GM23338 (cell line): ENCODE measurements around the gene TUFT1. TPM values are rescaled to one million over a fixed set of nuclear protein-coding genes. Genes with fewer than 3 reads are reported as not detected.

Source experiments
- ATAC-seq: fragments of 200-7000 bp; cut with Tn5 transposase; 3 replicates; pipeline ENCODE4 v1.9.1; 2020
- DNase-seq: peaks from one replicate; pipeline ENCODE4 v3.0.0-alpha.2; 2015; ENCODE audit warnings: low spot score
- H2AFZ ChIP-seq: fragments of 200-600 bp; sonication (generic); 2 replicates; pipeline ENCODE4 v1.8.0; 2016; ENCODE audit warnings: antibody characterized with exemption, mild to moderate bottlenecking, moderate library complexity
- H3F3A ChIP-seq: fragments of 200-600 bp; sonication (generic); replicated peaks from 2 replicates; pipeline ENCODE4 v1.8.0; 2017; ENCODE audit warnings: antibody characterized with exemption, mixed run types, low read depth
- H3K27ac ChIP-seq: fragments of 200-600 bp; sonication (generic); 2 replicates; pipeline ENCODE4 v1.6.1; 2016; ENCODE audit warnings: low read depth
- H3K27me3 ChIP-seq: fragments of 200-600 bp; sonication (generic); 2 replicates; pipeline ENCODE4 v1.8.0; 2016; ENCODE audit warnings: mild to moderate bottlenecking, mixed run types, moderate library complexity; ENCODE audit not compliant: insufficient read depth
- H3K36me3 ChIP-seq: fragments of 200-600 bp; sonication (generic); 2 replicates; pipeline ENCODE4 v1.8.0; 2016; ENCODE audit warnings: mild to moderate bottlenecking; ENCODE audit not compliant: insufficient read depth
- H3K4me1 ChIP-seq: fragments of 200-600 bp; sonication (generic); 2 replicates; pipeline ENCODE4 v1.8.0; 2016; ENCODE audit warnings: mild to moderate bottlenecking, moderate library complexity; ENCODE audit not compliant: insufficient read depth
- H3K4me2 ChIP-seq: fragments of 200-600 bp; sonication (generic); 2 replicates; pipeline ENCODE4 v1.7.1; 2017; ENCODE audit warnings: mixed run types
- H3K4me3 ChIP-seq: fragments of 200-600 bp; sonication (generic); 2 replicates; pipeline ENCODE4 v1.6.1; 2016; ENCODE audit warnings: mixed run types
- H3K79me2 ChIP-seq: fragments of 200-600 bp; sonication (generic); replicated peaks from 2 replicates; pipeline ENCODE4 v1.8.0; 2017; ENCODE audit warnings: mild to moderate bottlenecking; ENCODE audit not compliant: insufficient read depth
- H3K9me2 ChIP-seq: fragments of 200-600 bp; sonication (generic); 2 replicates; pipeline ENCODE4 v1.8.0; 2017; ENCODE audit not compliant: insufficient read depth
- H4K20me1 ChIP-seq: fragments of 200-600 bp; sonication (generic); replicated peaks from 2 replicates; pipeline ENCODE4 v1.8.0; 2017; ENCODE audit warnings: mild to moderate bottlenecking; ENCODE audit not compliant: insufficient read depth
- H3K27ac Mint-ChIP-seq: 2 replicates; pipeline ENCODE4 v1.8.0; 2020; ENCODE audit warnings: inconsistent platforms, mild to moderate bottlenecking, moderate library complexity, mixed read lengths
- H3K27me3 Mint-ChIP-seq: 3 replicates; pipeline ENCODE4 v1.8.0; 2022; ENCODE audit warnings: low read depth, mild to moderate bottlenecking, moderate library complexity, mixed read lengths, inconsistent platforms; ENCODE audit not compliant: insufficient read depth, poor library complexity
- H3K36me3 Mint-ChIP-seq: 3 replicates; pipeline ENCODE4 v1.8.0; 2021; ENCODE audit warnings: low read depth, mild to moderate bottlenecking, inconsistent platforms, moderate library complexity, mixed read lengths
- H3K4me1 Mint-ChIP-seq: 3 replicates; pipeline ENCODE4 v1.8.0; 2020; ENCODE audit warnings: mild to moderate bottlenecking, inconsistent platforms, mixed read lengths
- H3K4me3 Mint-ChIP-seq: 3 replicates; pipeline ENCODE4 v1.8.0; 2021; ENCODE audit warnings: moderate library complexity, mild to moderate bottlenecking, inconsistent platforms, mixed read lengths
- H3K9me3 Mint-ChIP-seq: 3 replicates; pipeline ENCODE4 v1.8.0; 2020; ENCODE audit warnings: moderate library complexity, mild to moderate bottlenecking, inconsistent platforms, mixed read lengths
- CREB1 ChIP-seq: fragments of 250-450 bp; sonication (Bioruptor Pico); IDR thresholded peaks from 2 replicates; pipeline ENCODE4 v1.5.0; 2020; ENCODE audit warnings: low read depth, mild to moderate bottlenecking, moderate library complexity
- CTCF ChIP-seq, 2 experiments: fragments of 200-600 bp in 1 of 2; sonication (generic) in 1 of 2; conservative IDR thresholded peaks; 2 replicates each; pipeline versions ENCODE4 v1.5.1 to v1.6.1; 2016 to 2017; ENCODE audit warnings: antibody characterized with exemption in 2 of 2, low read depth in 2 of 2, mild to moderate bottlenecking in 2 of 2, moderate library complexity in 1 of 2
- EZH2 ChIP-seq: fragments of 200-600 bp; sonication (generic); IDR thresholded peaks from one replicate; pipeline ENCODE4 v1.8.0; 2017; ENCODE audit warnings: antibody characterized with exemption, mild to moderate bottlenecking, low read depth; ENCODE audit not compliant: unreplicated experiment
- EZH2phosphoT487 ChIP-seq: fragments of 200-600 bp; sonication (generic); IDR thresholded peaks from one replicate; pipeline ENCODE4 v1.8.1; 2018; ENCODE audit warnings: antibody characterized with exemption; ENCODE audit not compliant: unreplicated experiment
- JUNB ChIP-seq: IDR thresholded peaks from one replicate; pipeline ENCODE4 v1.6.1; 2016; ENCODE audit warnings: antibody characterized with exemption; ENCODE audit not compliant: unreplicated experiment
- NANOG ChIP-seq: IDR thresholded peaks from 2 replicates; pipeline ENCODE4 v1.6.1; 2016; ENCODE audit warnings: antibody characterized with exemption, borderline replicate concordance
- POLR2AphosphoS5 ChIP-seq: IDR thresholded peaks from 2 replicates; pipeline ENCODE4 v1.6.1; 2016; ENCODE audit warnings: antibody characterized with exemption, low read depth
- STAT1 ChIP-seq: IDR thresholded peaks from one replicate; pipeline ENCODE4 v1.6.1; 2016; ENCODE audit warnings: antibody characterized with exemption; ENCODE audit not compliant: unreplicated experiment
- ZNF114 ChIP-seq: fragments of 250-450 bp; sonication (Bioruptor Pico); IDR thresholded peaks from 2 replicates; pipeline ENCODE4 v1.5.0; 2020; ENCODE audit warnings: mild to moderate bottlenecking, moderate library complexity
- ZNF331 ChIP-seq: fragments of 250-450 bp; sonication (Bioruptor Pico); IDR thresholded peaks from 2 replicates; pipeline ENCODE4 v1.5.0; 2020; ENCODE audit warnings: low read depth, mild to moderate bottlenecking, moderate library complexity
- polyA plus RNA-seq: library from polyadenylated mRNA; unstranded; fragments of >200 nt; fragmentation: Nextera tagmentation; extraction: Ambion mirVana; gene quantifications from 2 replicates; pipeline ENCODE4 v1.2.1, GENCODE V29; 2016
- total RNA-seq: library from RNA; depleted of rRNA; stranded (reverse); fragments of >200 nt; shearing (Covaris generic); gene quantifications from 2 replicates; pipeline ENCODE4 v1.2.3, GENCODE V29; 2014
- TF ChIP-seq, protein P1 (sequence below): IDR thresholded peaks from 2 replicates; pipeline ENCODE4 v1.6.1; 2016; ENCODE audit warnings: antibody characterized with exemption
- TF ChIP-seq, protein P2 (sequence below): IDR thresholded peaks from one replicate; pipeline ENCODE4 v1.6.1; 2018; ENCODE audit warnings: antibody characterized with exemption; ENCODE audit not compliant: unreplicated experiment
- TF ChIP-seq, protein P3 (sequence below): fragments of 250-450 bp; sonication (Bioruptor Pico); IDR thresholded peaks from 2 replicates; pipeline ENCODE4 v1.5.0; 2020; ENCODE audit warnings: mild to moderate bottlenecking, moderate library complexity

The TUFT1 gene
- total and polyA plus RNA-seq, 2 experiments from 2014 or later = 6.0 to 11.9 TPM

DNA sequence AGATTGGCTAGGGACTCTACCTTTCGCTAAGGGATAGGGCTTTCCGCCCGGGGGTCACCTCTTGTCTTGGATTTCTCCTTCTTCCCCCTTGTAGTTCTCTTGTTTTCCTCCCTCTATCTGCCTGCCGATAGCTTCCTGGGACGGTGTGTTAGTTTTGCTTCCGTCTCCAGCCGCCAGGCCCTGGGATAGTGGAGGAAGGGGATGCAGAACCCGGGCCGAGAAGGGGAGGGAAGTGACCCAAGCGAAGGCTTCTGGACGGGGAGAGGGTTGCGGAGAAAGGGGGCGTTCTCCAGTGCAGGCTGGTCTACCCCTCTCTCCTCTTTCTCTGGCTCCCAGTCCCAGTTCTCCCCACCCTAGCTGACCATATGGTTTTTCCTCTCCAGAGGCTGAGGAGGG, 871 bp downstream of the TUFT1 start (continued):
- TF ChIP-seq, protein P1, sequence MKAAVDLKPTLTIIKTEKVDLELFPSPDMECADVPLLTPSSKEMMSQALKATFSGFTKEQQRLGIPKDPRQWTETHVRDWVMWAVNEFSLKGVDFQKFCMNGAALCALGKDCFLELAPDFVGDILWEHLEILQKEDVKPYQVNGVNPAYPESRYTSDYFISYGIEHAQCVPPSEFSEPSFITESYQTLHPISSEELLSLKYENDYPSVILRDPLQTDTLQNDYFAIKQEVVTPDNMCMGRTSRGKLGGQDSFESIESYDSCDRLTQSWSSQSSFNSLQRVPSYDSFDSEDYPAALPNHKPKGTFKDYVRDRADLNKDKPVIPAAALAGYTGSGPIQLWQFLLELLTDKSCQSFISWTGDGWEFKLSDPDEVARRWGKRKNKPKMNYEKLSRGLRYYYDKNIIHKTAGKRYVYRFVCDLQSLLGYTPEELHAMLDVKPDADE = no peak
- TF ChIP-seq, protein P2, sequence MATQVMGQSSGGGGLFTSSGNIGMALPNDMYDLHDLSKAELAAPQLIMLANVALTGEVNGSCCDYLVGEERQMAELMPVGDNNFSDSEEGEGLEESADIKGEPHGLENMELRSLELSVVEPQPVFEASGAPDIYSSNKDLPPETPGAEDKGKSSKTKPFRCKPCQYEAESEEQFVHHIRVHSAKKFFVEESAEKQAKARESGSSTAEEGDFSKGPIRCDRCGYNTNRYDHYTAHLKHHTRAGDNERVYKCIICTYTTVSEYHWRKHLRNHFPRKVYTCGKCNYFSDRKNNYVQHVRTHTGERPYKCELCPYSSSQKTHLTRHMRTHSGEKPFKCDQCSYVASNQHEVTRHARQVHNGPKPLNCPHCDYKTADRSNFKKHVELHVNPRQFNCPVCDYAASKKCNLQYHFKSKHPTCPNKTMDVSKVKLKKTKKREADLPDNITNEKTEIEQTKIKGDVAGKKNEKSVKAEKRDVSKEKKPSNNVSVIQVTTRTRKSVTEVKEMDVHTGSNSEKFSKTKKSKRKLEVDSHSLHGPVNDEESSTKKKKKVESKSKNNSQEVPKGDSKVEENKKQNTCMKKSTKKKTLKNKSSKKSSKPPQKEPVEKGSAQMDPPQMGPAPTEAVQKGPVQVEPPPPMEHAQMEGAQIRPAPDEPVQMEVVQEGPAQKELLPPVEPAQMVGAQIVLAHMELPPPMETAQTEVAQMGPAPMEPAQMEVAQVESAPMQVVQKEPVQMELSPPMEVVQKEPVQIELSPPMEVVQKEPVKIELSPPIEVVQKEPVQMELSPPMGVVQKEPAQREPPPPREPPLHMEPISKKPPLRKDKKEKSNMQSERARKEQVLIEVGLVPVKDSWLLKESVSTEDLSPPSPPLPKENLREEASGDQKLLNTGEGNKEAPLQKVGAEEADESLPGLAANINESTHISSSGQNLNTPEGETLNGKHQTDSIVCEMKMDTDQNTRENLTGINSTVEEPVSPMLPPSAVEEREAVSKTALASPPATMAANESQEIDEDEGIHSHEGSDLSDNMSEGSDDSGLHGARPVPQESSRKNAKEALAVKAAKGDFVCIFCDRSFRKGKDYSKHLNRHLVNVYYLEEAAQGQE = no peak
- TF ChIP-seq JUNB = no peak
- no peak for TF ChIP-seq CTCF (conservative IDR thresholded peaks at IDR 0.05; ENCODE audit: low read depth in 2 of 2)
- TF ChIP-seq CREB1 (CRISPR knock-in tag) = no peak
- TF ChIP-seq ZNF331 (CRISPR knock-in tag) = no peak
- TF ChIP-seq STAT1 = no peak

DNA sequence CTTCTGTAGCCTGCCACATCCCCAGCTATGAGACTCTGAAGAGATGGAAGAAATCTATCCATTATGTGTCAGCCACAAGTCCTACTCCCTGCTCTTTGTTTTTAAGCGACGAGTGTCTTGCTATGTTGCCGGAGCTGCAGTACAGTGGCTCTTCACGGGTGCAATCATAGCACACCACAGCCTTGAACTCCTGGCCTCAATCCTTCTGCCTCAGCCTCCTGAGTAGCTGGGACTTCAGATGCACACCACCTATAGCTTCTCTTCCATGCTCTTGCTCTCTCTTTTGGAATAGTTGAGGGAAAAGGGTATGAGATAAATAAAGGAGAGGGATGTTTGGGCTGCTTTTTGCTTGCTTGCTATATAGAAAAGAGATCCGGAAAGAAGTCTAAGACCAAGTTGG, 1.6 kb downstream of the TUFT1 start:
- Histone ChIP-seq H3K4me3 (peak overlapping the region; percentile 83), H3K27me3 (0 out of 2 replicates have a peak, but pooled peaks cover 6% of the 10 kb centered on the region), H3K4me2 (peak overlapping the region; percentile 84), H4K20me1 (peaks cover 6% of the 10 kb centered on the region; the same call in 1 of the 2 replicates), H3F3A (no peaks in the 10 kb centered on the region), H3K9me2 (no peaks in the 10 kb centered on the region), H2AFZ (no peak overlapping the region), H3K4me1 (peaks cover 12% of the 10 kb centered on the region), H3K36me3 (peaks cover 16% of the 10 kb centered on the region; the same call in 1 of the 2 replicates), H3K79me2 (peaks cover 41% of the 10 kb centered on the region), H3K27ac (no peak overlapping the region)
- Mint-ChIP-seq H3K36me3 (peaks cover 16% of the 10 kb centered on the region), H3K4me1 (peaks cover 25% of the 10 kb centered on the region), H3K27ac (no peak overlapping the region), H3K4me3 (peak overlapping the region; percentile 96), H3K9me3 (no peaks in the 10 kb centered on the region; the same call in 2 of the 3 replicates), H3K27me3 (peaks cover 16% of the 10 kb centered on the region)
- ATAC-seq (no peak), DNase-seq (no peak)
- no peak for TF ChIP-seq ZNF114 (CRISPR knock-in tag)
- TF ChIP-seq EZH2 = no peak
- no peak for TF ChIP-seq STAT1
- no peak for TF ChIP-seq NANOG
- TF ChIP-seq ZNF331 (CRISPR knock-in tag) = no peak
- TF ChIP-seq, protein P3, sequence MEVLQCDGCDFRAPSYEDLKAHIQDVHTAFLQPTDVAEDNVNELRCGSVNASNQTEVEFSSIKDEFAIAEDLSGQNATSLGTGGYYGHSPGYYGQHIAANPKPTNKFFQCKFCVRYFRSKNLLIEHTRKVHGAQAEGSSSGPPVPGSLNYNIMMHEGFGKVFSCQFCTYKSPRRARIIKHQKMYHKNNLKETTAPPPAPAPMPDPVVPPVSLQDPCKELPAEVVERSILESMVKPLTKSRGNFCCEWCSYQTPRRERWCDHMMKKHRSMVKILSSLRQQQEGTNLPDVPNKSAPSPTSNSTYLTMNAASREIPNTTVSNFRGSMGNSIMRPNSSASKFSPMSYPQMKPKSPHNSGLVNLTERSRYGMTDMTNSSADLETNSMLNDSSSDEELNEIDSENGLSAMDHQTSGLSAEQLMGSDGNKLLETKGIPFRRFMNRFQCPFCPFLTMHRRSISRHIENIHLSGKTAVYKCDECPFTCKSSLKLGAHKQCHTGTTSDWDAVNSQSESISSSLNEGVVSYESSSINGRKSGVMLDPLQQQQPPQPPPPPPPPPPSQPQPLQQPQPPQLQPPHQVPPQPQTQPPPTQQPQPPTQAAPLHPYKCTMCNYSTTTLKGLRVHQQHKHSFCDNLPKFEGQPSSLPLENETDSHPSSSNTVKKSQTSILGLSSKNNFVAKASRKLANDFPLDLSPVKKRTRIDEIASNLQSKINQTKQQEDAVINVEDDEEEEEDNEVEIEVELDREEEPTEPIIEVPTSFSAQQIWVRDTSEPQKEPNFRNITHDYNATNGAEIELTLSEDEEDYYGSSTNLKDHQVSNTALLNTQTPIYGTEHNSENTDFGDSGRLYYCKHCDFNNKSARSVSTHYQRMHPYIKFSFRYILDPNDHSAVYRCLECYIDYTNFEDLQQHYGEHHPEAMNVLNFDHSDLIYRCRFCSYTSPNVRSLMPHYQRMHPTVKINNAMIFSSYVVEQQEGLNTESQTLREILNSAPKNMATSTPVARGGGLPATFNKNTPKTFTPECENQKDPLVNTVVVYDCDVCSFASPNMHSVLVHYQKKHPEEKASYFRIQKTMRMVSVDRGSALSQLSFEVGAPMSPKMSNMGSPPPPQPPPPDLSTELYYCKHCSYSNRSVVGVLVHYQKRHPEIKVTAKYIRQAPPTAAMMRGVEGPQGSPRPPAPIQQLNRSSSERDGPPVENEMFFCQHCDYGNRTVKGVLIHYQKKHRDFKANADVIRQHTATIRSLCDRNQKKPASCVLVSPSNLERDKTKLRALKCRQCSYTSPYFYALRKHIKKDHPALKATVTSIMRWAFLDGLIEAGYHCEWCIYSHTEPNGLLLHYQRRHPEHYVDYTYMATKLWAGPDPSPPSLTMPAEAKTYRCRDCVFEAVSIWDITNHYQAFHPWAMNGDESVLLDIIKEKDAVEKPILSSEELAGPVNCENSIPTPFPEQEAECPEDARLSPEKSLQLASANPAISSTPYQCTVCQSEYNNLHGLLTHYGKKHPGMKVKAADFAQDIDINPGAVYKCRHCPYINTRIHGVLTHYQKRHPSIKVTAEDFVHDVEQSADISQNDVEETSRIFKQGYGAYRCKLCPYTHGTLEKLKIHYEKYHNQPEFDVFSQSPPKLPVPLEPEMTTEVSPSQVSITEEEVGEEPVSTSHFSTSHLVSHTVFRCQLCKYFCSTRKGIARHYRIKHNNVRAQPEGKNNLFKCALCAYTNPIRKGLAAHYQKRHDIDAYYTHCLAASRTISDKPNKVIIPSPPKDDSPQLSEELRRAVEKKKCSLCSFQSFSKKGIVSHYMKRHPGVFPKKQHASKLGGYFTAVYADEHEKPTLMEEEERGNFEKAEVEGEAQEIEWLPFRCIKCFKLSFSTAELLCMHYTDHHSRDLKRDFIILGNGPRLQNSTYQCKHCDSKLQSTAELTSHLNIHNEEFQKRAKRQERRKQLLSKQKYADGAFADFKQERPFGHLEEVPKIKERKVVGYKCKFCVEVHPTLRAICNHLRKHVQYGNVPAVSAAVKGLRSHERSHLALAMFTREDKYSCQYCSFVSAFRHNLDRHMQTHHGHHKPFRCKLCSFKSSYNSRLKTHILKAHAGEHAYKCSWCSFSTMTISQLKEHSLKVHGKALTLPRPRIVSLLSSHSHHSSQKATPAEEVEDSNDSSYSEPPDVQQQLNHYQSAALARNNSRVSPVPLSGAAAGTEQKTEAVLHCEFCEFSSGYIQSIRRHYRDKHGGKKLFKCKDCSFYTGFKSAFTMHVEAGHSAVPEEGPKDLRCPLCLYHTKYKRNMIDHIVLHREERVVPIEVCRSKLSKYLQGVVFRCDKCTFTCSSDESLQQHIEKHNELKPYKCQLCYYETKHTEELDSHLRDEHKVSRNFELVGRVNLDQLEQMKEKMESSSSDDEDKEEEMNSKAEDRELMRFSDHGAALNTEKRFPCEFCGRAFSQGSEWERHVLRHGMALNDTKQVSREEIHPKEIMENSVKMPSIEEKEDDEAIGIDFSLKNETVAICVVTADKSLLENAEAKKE (CRISPR knock-in tag) = no peak
- TF ChIP-seq POLR2AphosphoS5 = no peak
- no peak for TF ChIP-seq EZH2phosphoT487
- TF ChIP-seq CREB1 (CRISPR knock-in tag) = no peak
